MCF 10A (cell line): ENCODE data around the gene RGL2. TPM values are rescaled to one million over a fixed set of nuclear protein-coding genes. Genes with fewer than 3 reads are reported as not detected.
"Not testable (repeated sequence)": the region's sequence is repeated elsewhere in the genome, so short reads cannot be mapped to it uniquely, and the experiment has no call there.

Experiments used
- BruUV-seq: library from RNA; stranded (reverse); fragments of 400-500 nt; replicated peaks from 2 replicates; lab custom pipeline; 2021; lab: Mats Ljungman, UMichigan
- CTCF ChIA-PET: fragments of 300-600 bp; sonication (Branson Sonifier 250); formaldehyde crosslinking; extraction: SDS; loops from one replicate; lab custom pipeline; 2021; ENCODE audit warnings: antibody characterized with exemption, inconsistent platforms; lab: Yijun Ruan, JAX
- POLR2A ChIA-PET: fragments of 300-600, 350-650 bp; sonication (Branson Sonifier 250); formaldehyde crosslinking; extraction: SDS; loops from one replicate; lab custom pipeline; 2020; ENCODE audit warnings: antibody characterized with exemption, inconsistent platforms; lab: Yijun Ruan, JAX
- DNase-seq: peaks from one replicate; pipeline ENCODE4 v3.0.0-alpha.2; 2018; ENCODE audit not compliant: unreplicated experiment
- H3K27ac Mint-ChIP-seq: one replicate; pipeline ENCODE4 v1.8.0; 2022; ENCODE audit warnings: mild to moderate bottlenecking, low read depth, mixed read lengths; ENCODE audit not compliant: unreplicated experiment
- H3K27me3 Mint-ChIP-seq: one replicate; pipeline ENCODE4 v1.8.0; 2022; ENCODE audit warnings: mixed read lengths; ENCODE audit not compliant: insufficient read depth, unreplicated experiment
- H3K36me3 Mint-ChIP-seq: one replicate; pipeline ENCODE4 v1.8.0; 2022; ENCODE audit warnings: mild to moderate bottlenecking, moderate library complexity, mixed read lengths; ENCODE audit not compliant: insufficient read depth, unreplicated experiment
- H3K4me1 Mint-ChIP-seq: one replicate; pipeline ENCODE4 v1.8.0; 2022; ENCODE audit warnings: mixed read lengths; ENCODE audit not compliant: insufficient read depth, unreplicated experiment
- H3K4me3 Mint-ChIP-seq: one replicate; pipeline ENCODE4 v1.8.0; 2022; ENCODE audit warnings: mild to moderate bottlenecking, moderate library complexity, mixed read lengths; ENCODE audit not compliant: unreplicated experiment
- H3K9me3 Mint-ChIP-seq: one replicate; pipeline ENCODE4 v1.8.0; 2022; ENCODE audit warnings: mixed read lengths; ENCODE audit not compliant: unreplicated experiment
- CTCF ChIP-seq: fragments of 200-600 bp; IDR thresholded peaks from one replicate; pipeline ENCODE4 v1.8.0; 2022; ENCODE audit warnings: antibody characterized with exemption, mild to moderate bottlenecking; ENCODE audit not compliant: unreplicated experiment
- intact Hi-C: fragments of 100-400 bp; cut with micrococcal nuclease; formaldehyde crosslinking; loops from 2 replicates; pipeline ENCODE4 v1.14.1; 2022
- total RNA-seq: library from RNA; stranded (reverse); gene quantifications from 2 replicates; pipeline ENCODE4 v1.2.3, GENCODE V29; 2022

RGL2 gene
- total RNA-seq, 1 experiment from 2014 or later = 30.4 TPM

DNA sequence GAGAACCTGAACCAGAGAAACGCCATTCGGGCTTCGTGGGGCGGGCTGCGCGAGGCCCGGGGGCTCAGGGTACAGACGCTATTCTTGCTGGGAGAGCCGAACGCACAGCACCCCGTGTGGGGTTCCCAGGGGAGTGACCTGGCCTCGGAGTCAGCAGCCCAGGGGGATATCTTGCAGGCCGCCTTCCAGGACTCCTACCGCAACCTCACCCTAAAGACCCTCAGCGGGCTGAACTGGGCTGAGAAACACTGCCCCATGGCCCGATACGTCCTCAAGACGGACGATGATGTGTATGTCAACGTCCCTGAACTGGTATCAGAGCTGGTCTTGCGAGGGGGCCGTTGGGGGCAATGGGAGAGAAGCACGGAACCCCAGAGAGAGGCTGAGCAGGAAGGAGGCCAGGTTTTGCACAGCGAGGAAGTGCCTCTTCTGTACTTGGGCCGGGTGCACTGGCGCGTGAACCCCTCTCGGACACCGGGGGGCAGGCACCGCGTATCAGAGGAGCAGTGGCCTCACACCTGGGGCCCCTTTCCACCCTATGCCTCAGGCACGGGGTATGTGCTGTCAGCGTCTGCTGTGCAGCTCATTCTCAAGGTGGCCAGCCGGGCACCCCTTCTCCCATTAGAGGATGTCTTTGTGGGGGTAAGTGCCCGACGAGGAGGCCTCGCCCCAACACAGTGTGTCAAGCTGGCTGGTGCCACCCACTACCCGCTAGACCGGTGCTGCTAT is 20.9 kb downstream of the RGL2 start:
- intact Hi-C loops = loop anchor here (2.0 kb wide), 1 partner anchor 21 kb away; the partner anchor contains the start of gene RGL2

GRCh38 chr6:33276864-33277662 is 21.7 kb downstream of the RGL2 start, which contains the start of gene B3GALT4:
Gene B3GALT4, plus strand, starts transcription at chr6:33277123. Its CDS starts 297 bp downstream, at chr6:33277420.
- Mint-ChIP-seq H3K4me1 (peaks cover 30% of the 10 kb centered on the region), H3K27ac (peak within 1 kb of the TSS; percentile 80), H3K9me3 (no peaks in the 10 kb centered on the region), H3K27me3 (no peaks in the 10 kb centered on the region), H3K4me3 (peak within 1 kb of the TSS; percentile 99), H3K36me3 (peaks cover 67% of the 10 kb centered on the region)
- BruUV-seq = no TSS peak
- DNase-seq = peak; percentile 72
- CTCF ChIA-PET = interaction anchor here (0.7 to 2.9 kb wide), 8 partner anchors 10 to 1098 kb away, joined by 3 to 18 read pairs (median 4); partner anchors contain the start of genes PFDN6 and WDR46
- intact Hi-C loops = no loop called here
- POLR2A ChIA-PET = interaction anchor here (0.6 to 5.6 kb wide), 20 partner anchors 12 to 1625 kb away, joined by 3 to 73 read pairs (median 5); partner anchors contain the start of genes MSH5, PFDN6, RGL2 and RING1
- peak; percentile 52 for TF ChIP-seq CTCF

More for the DNA sequence above, 20.9 kb downstream of the RGL2 start:
- Mint-ChIP-seq H3K27me3 (no peaks in the 10 kb centered on the region), H3K4me3 (peak overlapping the region; percentile 99), H3K36me3 (peaks cover 61% of the 10 kb centered on the region), H3K9me3 (no peaks in the 10 kb centered on the region), H3K4me1 (peaks cover 30% of the 10 kb centered on the region), H3K27ac (no peak overlapping the region)
- POLR2A ChIA-PET = interaction anchor here (0.6 to 5.6 kb wide), 20 partner anchors 11 to 306 kb away, joined by 3 to 73 read pairs (median 6); partner anchors contain the start of genes PFDN6, RGL2, RING1 and WDR46
- BruUV-seq = no TSS peak
- DNase-seq = no peak
- peak; percentile 13 for TF ChIP-seq CTCF
- CTCF ChIA-PET = interaction anchor here (0.7 to 2.9 kb wide), 9 partner anchors 9 to 1098 kb away, joined by 3 to 18 read pairs (median 4); partner anchors contain the start of genes PFDN6 and WDR46

DNA sequence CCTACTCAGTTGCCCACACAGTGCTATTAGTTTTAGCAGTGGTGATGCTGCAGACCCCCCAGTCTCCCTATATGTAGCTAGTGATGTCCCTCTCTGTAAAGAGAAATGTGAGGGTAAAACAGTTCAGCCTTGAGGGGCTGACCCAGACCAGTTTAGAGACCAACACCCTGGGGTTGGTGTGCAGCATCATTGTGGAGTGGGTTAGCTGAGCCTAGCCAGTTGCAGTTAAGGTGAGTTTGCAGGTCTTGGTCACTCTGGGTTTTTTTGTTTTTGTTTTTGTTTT is 22.2 kb downstream of the RGL2 start:
- Mint-ChIP-seq H3K27me3 (no peaks in the 10 kb centered on the region), H3K36me3 (peaks cover 72% of the 10 kb centered on the region), H3K9me3 (no peaks in the 10 kb centered on the region), H3K27ac (peak overlapping the region; percentile 80), H3K4me1 (peaks cover 30% of the 10 kb centered on the region), H3K4me3 (peak overlapping the region; percentile 99)
- POLR2A ChIA-PET = interaction anchor here (0.6 to 5.6 kb wide), 14 partner anchors 12 to 1536 kb away, joined by 3 to 73 read pairs (median 8); partner anchors contain the start of genes MSH5, PFDN6, RGL2 and RING1
- BruUV-seq = no TSS peak
- CTCF ChIA-PET = interaction anchor here (0.7 to 2.9 kb wide), 4 partner anchors 12 to 191 kb away, joined by 3 to 18 read pairs (median 3); partner anchors contain the start of genes PFDN6 and WDR46
- intact Hi-C loops = no loop called here
- no peak for TF ChIP-seq CTCF
- DNase-seq = no peak

DNA sequence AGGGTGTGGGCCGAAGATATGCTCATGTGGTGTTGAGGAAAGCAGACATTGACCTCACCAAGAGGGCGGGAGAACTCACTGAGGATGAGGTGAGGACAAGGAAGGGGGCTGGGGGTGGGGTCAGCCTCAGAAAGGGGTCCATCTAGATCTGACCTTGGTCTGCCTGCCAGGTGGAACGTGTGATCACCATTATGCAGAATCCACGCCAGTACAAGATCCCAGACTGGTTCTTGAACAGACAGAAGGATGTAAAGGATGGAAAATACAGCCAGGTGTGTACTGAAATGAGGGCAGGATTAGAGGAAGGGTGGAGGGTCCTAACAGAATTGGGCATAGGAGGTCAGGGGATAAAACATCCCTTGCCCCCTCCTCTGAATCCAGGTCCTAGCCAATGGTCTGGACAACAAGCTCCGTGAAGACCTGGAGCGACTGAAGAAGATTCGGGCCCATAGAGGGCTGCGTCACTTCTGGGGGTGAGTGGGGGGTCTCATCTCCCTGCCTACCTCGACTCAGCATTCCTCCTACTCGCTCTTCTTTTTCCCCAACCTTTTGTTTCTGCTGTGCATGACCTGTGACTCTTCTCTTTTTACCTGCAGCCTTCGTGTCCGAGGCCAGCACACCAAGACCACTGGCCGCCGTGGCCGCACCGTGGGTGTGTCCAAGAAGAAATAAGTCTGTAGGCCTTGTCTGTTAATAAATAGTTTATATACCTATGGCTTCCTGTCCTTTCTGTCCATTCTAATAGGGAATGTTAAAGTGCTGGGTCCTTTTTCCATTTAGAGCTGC is 22.8 kb downstream of the RGL2 start:
- Mint-ChIP-seq H3K4me1 (peaks cover 30% of the 10 kb centered on the region), H3K4me3 (peak overlapping the region; percentile 99), H3K27ac (peak overlapping the region; percentile 80), H3K36me3 (peaks cover 75% of the 10 kb centered on the region)
- BruUV-seq, DNase-seq, H3K27me3 Mint-ChIP-seq, H3K9me3 Mint-ChIP-seq, intact Hi-C loops: not testable (repeated sequence)
- ChIA-PET POLR2A (interaction anchor here (0.7 to 5.6 kb wide), 13 partner anchors 13 to 304 kb away, joined by 3 to 73 read pairs (median 10); partner anchors contain the start of genes PFDN6, RGL2, RING1 and WDR46), CTCF (interaction anchor here (0.6 to 2.9 kb wide), 5 partner anchors 10 to 382 kb away, joined by 3 to 18 read pairs (median 3); partner anchors contain the start of genes PFDN6 and WDR46)
